Activated CD8-positive, alpha-beta T cell treated with anti-CD3 and anti-CD28 coated beads for 36 hours (primary cell): ENCODE results near the gene MITF. TPM values are rescaled to one million over a fixed set of nuclear protein-coding genes. Genes with fewer than 3 reads are reported as not detected.

Experiments used
- ATAC-seq: fragments of 200-7000 bp; cut with Tn5 transposase; one replicate; pipeline ENCODE4 v1.10.0; 2021; ENCODE audit warnings: mild to moderate bottlenecking, moderate library complexity
- CTCF ChIA-PET: fragments of 350-600 bp; sonication (Branson Sonifier 250); formaldehyde crosslinking; loops from one replicate; lab custom pipeline; 2021; ENCODE audit warnings: antibody characterized with exemption; lab: Charles Lee
- POLR2A ChIA-PET: fragments of 350-600 bp; sonication (Branson Sonifier 250); formaldehyde crosslinking; loops from one replicate; lab custom pipeline; 2021; ENCODE audit warnings: antibody characterized with exemption; lab: Charles Lee
- DNase-seq: peaks from one replicate; pipeline ENCODE4 v3.0.0-alpha.2; 2020
- H3K27ac Mint-ChIP-seq: one replicate; pipeline ENCODE4 v1.8.0; 2021; ENCODE audit warnings: mild to moderate bottlenecking, mixed read lengths
- H3K27me3 Mint-ChIP-seq: one replicate; pipeline ENCODE4 v1.8.0; 2021; ENCODE audit warnings: mixed read lengths
- H3K36me3 Mint-ChIP-seq: one replicate; pipeline ENCODE4 v1.8.0; 2021; ENCODE audit warnings: low read depth, mixed read lengths
- H3K4me1 Mint-ChIP-seq: one replicate; pipeline ENCODE4 v1.8.0; 2021; ENCODE audit warnings: low read depth, mixed read lengths
- H3K4me3 Mint-ChIP-seq: one replicate; pipeline ENCODE4 v1.8.0; 2021; ENCODE audit warnings: mild to moderate bottlenecking, moderate library complexity, mixed read lengths
- H3K9me3 Mint-ChIP-seq: one replicate; pipeline ENCODE4 v1.8.0; 2021; ENCODE audit warnings: mixed read lengths
- CTCF ChIP-seq: fragments of 200-600 bp; IDR thresholded peaks from one replicate; pipeline ENCODE4 v1.8.0; 2022; ENCODE audit warnings: antibody characterized with exemption, mild to moderate bottlenecking
- intact Hi-C: fragments of 100-400 bp; cut with micrococcal nuclease; formaldehyde crosslinking; loops from one replicate; pipeline ENCODE4 v1.10.0; 2022
- total RNA-seq, 2 experiments: library from RNA; stranded (reverse); gene quantifications; one replicate each; pipeline ENCODE4 v1.2.3, GENCODE V29; 2021

The MITF gene
- total RNA-seq, 2 experiments from 2014 or later, result not detected

- Mint-ChIP-seq H3K27ac (no peak overlapping the region), H3K27me3 (peaks cover under 1% of the 10 kb centered on the region), H3K36me3 (no peaks in the 10 kb centered on the region), H3K4me3 (no peak overlapping the region), H3K9me3 (no peaks in the 10 kb centered on the region), H3K4me1 (peaks cover 4% of the 10 kb centered on the region)
- POLR2A ChIA-PET, result no interaction called here
- ATAC-seq (no peak), DNase-seq (no peak)
- intact Hi-C loops, result no loop called here
- TF ChIP-seq CTCF, result no peak
- CTCF ChIA-PET, result no interaction called here
Observed at GRCh38 chr3:69749461-69749860, 10.2 kb downstream of the MITF start.

GRCh38 chr3:69750549-69750948 is 11.3 kb downstream of the MITF start:
- POLR2A ChIA-PET, result no interaction called here
- no peak for TF ChIP-seq CTCF
- H3K4me1 Mint-ChIP-seq, result peaks cover 4% of the 10 kb centered on the region
- no peaks in the 10 kb centered on the region for H3K36me3 Mint-ChIP-seq
- intact Hi-C loops, result no loop called here
- no peak for DNase-seq
- ATAC-seq, result no peak
- no peak overlapping the region for H3K4me3 Mint-ChIP-seq
- CTCF ChIA-PET, result no interaction called here
- no peaks in the 10 kb centered on the region for H3K27me3 Mint-ChIP-seq
- no peaks in the 10 kb centered on the region for H3K9me3 Mint-ChIP-seq
- H3K27ac Mint-ChIP-seq, result no peak overlapping the region

GRCh38 chr3:69751074-69751476 is 11.8 kb downstream of the MITF start:
- H3K27ac Mint-ChIP-seq, result no peak overlapping the region
- no peaks in the 10 kb centered on the region for H3K27me3 Mint-ChIP-seq
- ATAC-seq, result no peak
- CTCF ChIA-PET, result no interaction called here
- TF ChIP-seq CTCF, result no peak
- POLR2A ChIA-PET, result no interaction called here
- H3K36me3 Mint-ChIP-seq, result no peaks in the 10 kb centered on the region
- peaks cover 4% of the 10 kb centered on the region for H3K4me1 Mint-ChIP-seq
- intact Hi-C loops, result no loop called here
- no peak for DNase-seq
- H3K4me3 Mint-ChIP-seq, result no peak overlapping the region
- no peaks in the 10 kb centered on the region for H3K9me3 Mint-ChIP-seq

GRCh38 chr3:69752241-69752640 is 13.0 kb downstream of the MITF start:
- POLR2A ChIA-PET, result no interaction called here
- H3K4me1 Mint-ChIP-seq, result peaks cover 4% of the 10 kb centered on the region
- ATAC-seq (no peak), DNase-seq (no peak)
- no peak overlapping the region for H3K27ac Mint-ChIP-seq
- TF ChIP-seq CTCF, result no peak
- H3K4me3 Mint-ChIP-seq, result no peak overlapping the region
- CTCF ChIA-PET, result no interaction called here
- intact Hi-C loops, result no loop called here
- no peaks in the 10 kb centered on the region for H3K27me3 Mint-ChIP-seq
- H3K36me3 Mint-ChIP-seq, result no peaks in the 10 kb centered on the region
- no peaks in the 10 kb centered on the region for H3K9me3 Mint-ChIP-seq

- Mint-ChIP-seq H3K36me3 (no peaks in the 10 kb centered on the region), H3K27me3 (no peaks in the 10 kb centered on the region), H3K4me3 (no peak overlapping the region), H3K27ac (no peak overlapping the region), H3K4me1 (no peaks in the 10 kb centered on the region), H3K9me3 (no peaks in the 10 kb centered on the region)
- TF ChIP-seq CTCF, result no peak
- no peak for DNase-seq
- POLR2A ChIA-PET, result no interaction called here
- CTCF ChIA-PET, result no interaction called here
- intact Hi-C loops, result no loop called here
- ATAC-seq, result no peak
Observed at GRCh38 chr3:69753179-69753775, 14.0 kb downstream of the MITF start.
